Measurements from ENCODE around the gene RUNX1.

DNA sequence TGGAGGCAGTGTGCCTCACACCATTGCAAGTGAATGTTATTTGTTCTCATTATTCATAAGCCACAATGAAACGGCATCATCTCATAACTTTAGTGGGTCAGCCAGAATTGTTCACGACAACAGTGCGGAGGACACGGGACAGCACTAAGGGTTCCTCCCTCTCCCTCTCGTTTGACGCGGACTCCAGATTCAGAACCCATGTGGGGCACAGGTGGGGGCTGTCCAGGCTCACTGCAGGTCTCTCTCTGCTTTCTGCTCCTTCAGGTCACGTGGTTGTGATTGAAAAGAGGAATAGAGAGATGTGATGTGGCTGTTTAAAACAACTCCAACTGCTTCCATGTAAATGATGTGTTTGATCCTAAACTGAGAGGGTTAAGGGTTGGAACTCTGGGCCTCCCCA lies 13.5 kb downstream of the RUNX1 start:
- TF ChIP-seq, protein P1, sequence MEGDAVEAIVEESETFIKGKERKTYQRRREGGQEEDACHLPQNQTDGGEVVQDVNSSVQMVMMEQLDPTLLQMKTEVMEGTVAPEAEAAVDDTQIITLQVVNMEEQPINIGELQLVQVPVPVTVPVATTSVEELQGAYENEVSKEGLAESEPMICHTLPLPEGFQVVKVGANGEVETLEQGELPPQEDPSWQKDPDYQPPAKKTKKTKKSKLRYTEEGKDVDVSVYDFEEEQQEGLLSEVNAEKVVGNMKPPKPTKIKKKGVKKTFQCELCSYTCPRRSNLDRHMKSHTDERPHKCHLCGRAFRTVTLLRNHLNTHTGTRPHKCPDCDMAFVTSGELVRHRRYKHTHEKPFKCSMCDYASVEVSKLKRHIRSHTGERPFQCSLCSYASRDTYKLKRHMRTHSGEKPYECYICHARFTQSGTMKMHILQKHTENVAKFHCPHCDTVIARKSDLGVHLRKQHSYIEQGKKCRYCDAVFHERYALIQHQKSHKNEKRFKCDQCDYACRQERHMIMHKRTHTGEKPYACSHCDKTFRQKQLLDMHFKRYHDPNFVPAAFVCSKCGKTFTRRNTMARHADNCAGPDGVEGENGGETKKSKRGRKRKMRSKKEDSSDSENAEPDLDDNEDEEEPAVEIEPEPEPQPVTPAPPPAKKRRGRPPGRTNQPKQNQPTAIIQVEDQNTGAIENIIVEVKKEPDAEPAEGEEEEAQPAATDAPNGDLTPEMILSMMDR (IDR thresholded peaks at IDR 0.05) = no peak
- no peak for TF ChIP-seq POLR2A (IDR thresholded peaks at IDR 0.05)
